Measurements from ENCODE around the gene WDR43.

DNA sequence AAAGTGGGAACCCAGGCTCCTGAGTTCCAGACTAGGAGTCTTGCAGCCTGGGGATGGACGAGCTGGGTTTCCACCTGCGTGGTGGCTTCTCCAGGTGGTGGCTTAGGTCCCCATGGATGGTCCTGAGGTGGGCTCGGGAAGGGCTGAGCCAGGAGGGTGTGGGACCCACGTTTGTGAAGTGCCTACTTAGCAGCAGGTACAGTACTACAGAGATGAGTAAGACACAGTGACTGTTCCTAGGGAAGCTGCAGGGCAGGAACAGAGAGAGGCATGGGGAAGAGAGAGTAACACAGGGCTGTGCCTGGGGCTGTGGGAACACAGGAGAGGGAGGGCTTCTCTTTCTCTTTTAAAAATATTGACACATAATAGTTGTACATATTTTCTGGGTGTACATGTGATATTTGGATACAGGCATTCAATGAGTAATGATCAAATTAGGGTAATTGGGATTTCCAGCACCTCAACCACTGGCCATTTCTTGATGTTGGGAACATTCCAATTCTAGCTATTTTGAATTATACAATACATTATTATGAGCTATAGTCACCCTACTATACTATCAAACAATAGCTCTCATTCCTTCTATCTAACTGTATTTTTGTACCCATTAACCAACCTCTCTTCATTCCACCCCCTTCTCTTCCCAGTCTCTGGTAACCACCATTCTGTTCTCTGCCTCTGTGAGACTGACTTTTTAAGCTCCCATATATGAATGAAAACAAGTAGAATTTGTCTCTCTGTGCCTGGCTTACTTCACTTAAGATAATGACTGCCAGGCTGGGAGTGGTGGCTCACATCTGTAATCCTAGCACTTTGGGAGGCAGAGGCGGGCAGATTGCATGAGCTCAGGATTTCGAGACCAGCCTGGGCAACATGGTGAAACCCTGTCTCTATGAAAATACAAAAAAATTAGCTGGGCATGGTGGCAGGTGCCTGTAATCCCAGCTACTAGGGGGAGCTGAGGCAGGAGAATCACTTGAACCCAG, 101.6 kb downstream of the WDR43 start:
- TF ChIP-seq EP300 (conservative IDR thresholded peaks at IDR 0.05; ENCODE audit: poor library complexity, severe bottlenecking) (no peak), RAD21 (conservative IDR thresholded peaks at IDR 0.05) (no peak), MXI1 (conservative IDR thresholded peaks at IDR 0.05; ENCODE audit: poor library complexity, severe bottlenecking) (no peak), POLR2AphosphoS5 (IDR thresholded peaks at IDR 0.05) (no peak)
- TF ChIP-seq, protein P1, sequence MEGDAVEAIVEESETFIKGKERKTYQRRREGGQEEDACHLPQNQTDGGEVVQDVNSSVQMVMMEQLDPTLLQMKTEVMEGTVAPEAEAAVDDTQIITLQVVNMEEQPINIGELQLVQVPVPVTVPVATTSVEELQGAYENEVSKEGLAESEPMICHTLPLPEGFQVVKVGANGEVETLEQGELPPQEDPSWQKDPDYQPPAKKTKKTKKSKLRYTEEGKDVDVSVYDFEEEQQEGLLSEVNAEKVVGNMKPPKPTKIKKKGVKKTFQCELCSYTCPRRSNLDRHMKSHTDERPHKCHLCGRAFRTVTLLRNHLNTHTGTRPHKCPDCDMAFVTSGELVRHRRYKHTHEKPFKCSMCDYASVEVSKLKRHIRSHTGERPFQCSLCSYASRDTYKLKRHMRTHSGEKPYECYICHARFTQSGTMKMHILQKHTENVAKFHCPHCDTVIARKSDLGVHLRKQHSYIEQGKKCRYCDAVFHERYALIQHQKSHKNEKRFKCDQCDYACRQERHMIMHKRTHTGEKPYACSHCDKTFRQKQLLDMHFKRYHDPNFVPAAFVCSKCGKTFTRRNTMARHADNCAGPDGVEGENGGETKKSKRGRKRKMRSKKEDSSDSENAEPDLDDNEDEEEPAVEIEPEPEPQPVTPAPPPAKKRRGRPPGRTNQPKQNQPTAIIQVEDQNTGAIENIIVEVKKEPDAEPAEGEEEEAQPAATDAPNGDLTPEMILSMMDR (IDR thresholded peaks at IDR 0.05; ENCODE audit: poor library complexity, severe bottlenecking) = no peak
